Transverse colon (tissue), 4 donors: ENCODE results near the gene DGKE. TPM values are rescaled to one million over a fixed set of nuclear protein-coding genes. Genes with fewer than 3 reads are reported as not detected.

Experiments used
- DNase-seq: peaks from one replicate; pipeline ENCODE4 v3.0.0-alpha.2; 2019
- H3K27ac ChIP-seq, 4 donors: fragments of 200-600 bp; sonication (generic); 2 replicates each; pipeline ENCODE4 v1.5.1; 2016 to 2018; ENCODE audit warnings: inconsistent platforms in 4 of 4
- H3K27me3 ChIP-seq: fragments of 200-600 bp; sonication (generic); 2 replicates; pipeline ENCODE4 v1.5.1; 2017; ENCODE audit warnings: inconsistent platforms
- H3K36me3 ChIP-seq, 4 donors: fragments of 200-600 bp; sonication (generic); 2 replicates each; pipeline ENCODE4 v1.5.1; 2017 to 2019; ENCODE audit warnings: inconsistent platforms in 4 of 4
- H3K4me1 ChIP-seq, 4 donors: fragments of 200-600 bp; sonication (generic); 2 replicates each; pipeline ENCODE4 v1.5.1; 2017 to 2020; ENCODE audit warnings: inconsistent platforms in 4 of 4
- H3K4me3 ChIP-seq, 4 donors: fragments of 200-600 bp; sonication (generic); 1 replicate in 1 of 4; 2 replicates in 3 of 4; pipeline versions ENCODE4 v1.5.1 to v1.6.1; 2017 to 2019; ENCODE audit warnings: inconsistent platforms in 4 of 4
- H3K9me3 ChIP-seq, 2 donors: fragments of 200-600 bp; sonication (generic); 2 replicates each; pipeline ENCODE4 v1.5.1; 2017 to 2019; ENCODE audit warnings: inconsistent platforms in 2 of 2
- CTCF ChIP-seq, 5 experiments: fragments of 200-600 bp in 3 of 5; fragments of 450-650 bp in 2 of 5; sonication (generic) in 3 of 5; IDR thresholded peaks; 1 replicate in 2 of 5; 2 replicates in 3 of 5; pipeline ENCODE4 v1.5.1; 2016 to 2017; ENCODE audit warnings: antibody characterized with exemption in 5 of 5, inconsistent platforms in 3 of 5, mild to moderate bottlenecking in 2 of 5, moderate library complexity in 1 of 5
- EP300 ChIP-seq: sonication (generic); formaldehyde crosslinking; IDR thresholded peaks from one replicate; pipeline ENCODE4 v1.6.1; 2017; ENCODE audit warnings: antibody characterized with exemption, low read depth
- POLR2A ChIP-seq: fragments of 450-650 bp; IDR thresholded peaks from one replicate; pipeline ENCODE4 v1.6.1; 2016; ENCODE audit warnings: antibody characterized with exemption, mild to moderate bottlenecking, moderate library complexity
- POLR2AphosphoS5 ChIP-seq, 3 donors: sonication (generic); formaldehyde crosslinking; IDR thresholded peaks; one replicate each; pipeline ENCODE4 v1.6.1; 2016; ENCODE audit warnings: antibody characterized with exemption in 3 of 3
- WGBS, 2 donors: methylation state at CpG; one replicate each; pipeline ENCODE4 v1.1.5; 2018; ENCODE audit warnings: low coverage in 1 of 2; 5-methylcytosine and 5-hydroxymethylcytosine counted together
- in situ Hi-C, 4 donors: fragments of 200-750 bp; cut with MboI; loops; one replicate each; pipeline versions ENCODE4 v1.15.0 to v1.15.1; 2017; ENCODE audit warnings: low sequenced_read_pairs in 3 of 4, low pct_ligation_motif_present in 1 of 4, low pct_unique_long_range_greater_than_20kb in 1 of 4
- intact Hi-C: fragments of 100-400 bp; cut with DNase I; formaldehyde crosslinking; loops from one replicate; pipeline ENCODE4 v1.15.1; 2023; ENCODE audit warnings: low total_unique reads
- total RNA-seq, 4 donors: library from RNA; depleted of rRNA; stranded (reverse); fragments of >200 nt; gene quantifications; one replicate each; pipeline ENCODE4 v1.1.0, GENCODE V29; 2016

The DGKE gene
- total RNA-seq, 4 donors from 2014 or later: 2.6 to 35.9 (median 11.4) TPM

GRCh38 chr17:56883616-56884015 lies 49.7 kb downstream of the DGKE start:
- in situ Hi-C loops (no loop called here), intact Hi-C loops (no loop called here)
- Histone ChIP-seq H3K36me3 (peaks cover 0 to 3% (median 0%) of the 10 kb centered on the region in 4 donors), H3K27me3 (no peaks in the 10 kb centered on the region), H3K4me3 (no peak overlapping the region), H3K9me3 (no peaks in the 10 kb centered on the region), H3K4me1 (peaks cover 0 to 30% (median 17%) of the 10 kb centered on the region in 4 donors), H3K27ac (peak overlapping the region in 2 of 4 donors; percentile 82 to 86)
- DNase-seq: no peak
- 25 to 41% methylated on average over 1 of the region's 1 CpG for WGBS, 2 donors
- TF ChIP-seq EP300: no peak
- TF ChIP-seq CTCF (IDR thresholded peaks at IDR 0.05): no peak

DNA sequence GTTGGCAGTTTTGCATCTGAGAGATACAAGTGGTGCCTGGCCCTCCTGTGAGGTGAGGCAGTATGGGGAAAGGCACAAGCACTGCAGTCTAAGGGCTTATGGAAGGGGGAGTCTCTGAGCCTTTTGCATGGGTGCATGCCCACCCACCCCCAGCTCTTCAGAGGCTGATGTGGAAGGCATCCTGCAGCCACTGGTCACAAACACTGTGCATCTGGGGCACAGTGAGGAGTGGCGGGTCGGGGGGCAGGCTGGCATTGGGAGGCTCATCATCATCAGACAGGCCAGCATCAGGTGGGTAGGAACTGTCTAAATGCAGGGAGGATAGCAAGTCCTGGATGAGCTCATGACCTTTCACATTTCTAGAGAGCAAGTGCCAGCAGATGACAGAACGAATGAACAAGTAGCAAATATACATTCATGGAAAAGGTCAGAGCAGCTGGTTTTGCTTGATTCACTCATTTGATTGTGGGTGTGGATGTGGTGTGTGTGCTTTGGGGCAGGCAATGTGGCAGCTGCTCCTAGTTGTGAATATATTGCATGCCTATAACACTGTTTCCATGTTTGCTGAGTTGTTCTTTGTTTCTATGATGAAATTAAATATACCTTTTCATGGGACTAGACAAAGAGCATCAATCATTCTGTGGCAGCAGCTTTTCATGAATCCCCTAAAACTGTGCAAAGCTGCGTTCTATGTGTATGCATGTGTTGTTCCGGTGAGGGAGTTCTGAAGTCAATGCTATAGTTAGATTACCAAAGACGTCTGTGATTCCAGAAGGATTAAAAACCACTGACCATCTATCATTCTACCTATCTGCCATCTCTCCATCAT lies 50.7 kb downstream of the DGKE start:
- intact Hi-C loops (no loop called here), in situ Hi-C loops (no loop called here)
- H3K27ac ChIP-seq: peak overlapping the region; percentile 63 to 86 (median 78)
- no peaks in the 10 kb centered on the region for H3K9me3 ChIP-seq
- no peaks in the 10 kb centered on the region for H3K27me3 ChIP-seq
- peaks cover 0 to 5% (median 1%) of the 10 kb centered on the region in 4 donors for H3K36me3 ChIP-seq
- 41 to 49% methylated on average over 3 to 6 of the region's 6 CpGs for WGBS, 2 donors
- no peak for TF ChIP-seq EP300
- peak in 2 of 3 donors; percentile 23 to 37 for TF ChIP-seq POLR2AphosphoS5 (IDR thresholded peaks at IDR 0.05)
- no peak for DNase-seq
- H3K4me1 ChIP-seq: peaks cover 0 to 30% (median 17%) of the 10 kb centered on the region in 4 donors
- no peak overlapping the region for H3K4me3 ChIP-seq

GRCh38 chr17:56885312-56885657 lies 51.3 kb downstream of the DGKE start:
- Histone ChIP-seq H3K4me1 (peaks cover 0 to 30% (median 17%) of the 10 kb centered on the region in 4 donors), H3K4me3 (no peak overlapping the region), H3K36me3 (peaks cover 0 to 9% (median 1%) of the 10 kb centered on the region in 4 donors), H3K27ac (peak overlapping the region; percentile 63 to 86 (median 78)), H3K9me3 (no peaks in the 10 kb centered on the region), H3K27me3 (no peaks in the 10 kb centered on the region)
- in situ Hi-C loops: no loop called here
- DNase-seq: no peak
- TF ChIP-seq CTCF (IDR thresholded peaks at IDR 0.05) (no peak), POLR2A (no peak), POLR2AphosphoS5 (IDR thresholded peaks at IDR 0.05) (no peak), EP300 (no peak)
- 33 to 57% methylated on average over 2 of the region's 2 CpGs for WGBS, 2 donors
- intact Hi-C loops: no loop called here

GRCh38 chr17:56886288-56886731 lies 52.4 kb downstream of the DGKE start:
- TF ChIP-seq POLR2A (peak; percentile 61), EP300 (peak; percentile 43), POLR2AphosphoS5 (IDR thresholded peaks at IDR 0.05) (peak in 2 of 3 donors; percentile 77 to 87), CTCF (IDR thresholded peaks at IDR 0.05) (no peak)
- H3K36me3 ChIP-seq: peaks cover 0 to 19% (median 1%) of the 10 kb centered on the region in 4 donors

More at GRCh38 chr17:56886288-56886731, 52.4 kb downstream of the DGKE start:
- no peaks in the 10 kb centered on the region for H3K9me3 ChIP-seq
- no peaks in the 10 kb centered on the region for H3K27me3 ChIP-seq
- peaks cover 0 to 30% (median 17%) of the 10 kb centered on the region in 4 donors for H3K4me1 ChIP-seq
- no peak overlapping the region for H3K4me3 ChIP-seq
- intact Hi-C loops: no loop called here
- 59 to 61% methylated on average over 2 of the region's 2 CpGs for WGBS, 2 donors
- in situ Hi-C loops: no loop called here
- DNase-seq: peak; percentile 69
- peak overlapping the region; percentile 63 to 86 (median 78) for H3K27ac ChIP-seq
